OCI-LY1 (cell line): ENCODE measurements around the gene KLF7.

ENCODE experiments used
- EZH2 ChIP-seq: fragments of 200-600 bp; sonication (generic), shearing (Covaris generic); IDR thresholded peaks from 2 replicates; pipeline ENCODE4 v1.8.0; 2017; ENCODE audit warnings: borderline replicate concordance, mixed run types, mild to moderate bottlenecking, antibody characterized with exemption, low read length, moderate library complexity, mixed read lengths
- TF ChIP-seq, protein P1 (sequence below): fragments of 200-600 bp; sonication (generic), shearing (Covaris generic); IDR thresholded peaks from 2 replicates; pipeline ENCODE4 v1.5.1; 2017; ENCODE audit warnings: mild to moderate bottlenecking, antibody characterized with exemption, low read length, moderate library complexity, mixed read lengths

DNA sequence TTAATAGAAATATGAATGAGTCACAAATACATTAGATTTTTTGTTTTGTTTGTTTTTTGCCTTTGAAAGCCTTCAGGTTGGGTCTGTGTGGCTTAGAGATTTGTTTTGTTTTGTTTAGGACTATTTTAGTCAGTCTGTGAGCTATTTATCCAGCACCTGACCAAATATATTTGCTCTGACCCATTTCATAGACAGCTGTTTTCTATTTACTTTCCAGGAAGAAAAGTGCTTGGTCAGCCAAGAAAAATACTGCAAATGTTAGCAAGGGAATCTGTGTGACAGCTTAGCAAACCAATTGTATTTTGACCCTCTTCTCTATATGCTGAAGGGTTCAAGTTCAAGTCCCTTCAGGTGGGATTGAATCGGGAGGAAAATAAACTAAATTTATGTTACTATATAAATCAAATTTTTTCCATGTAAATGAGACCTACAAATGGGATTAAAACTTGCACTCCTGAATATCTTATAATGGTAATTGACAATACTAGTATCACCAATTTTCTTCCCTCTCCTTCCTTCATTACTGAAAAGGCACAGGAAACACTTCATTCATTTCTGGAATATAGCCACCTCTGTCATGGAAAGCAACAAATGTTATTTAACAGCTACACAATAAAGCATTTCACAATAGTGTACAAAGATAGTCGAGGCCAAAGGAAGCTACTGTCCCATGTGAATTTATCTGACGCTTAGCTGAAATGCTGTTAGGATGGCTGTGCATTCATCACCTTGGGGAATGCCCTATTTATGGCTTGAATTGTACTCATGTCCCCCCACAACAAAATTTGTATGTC is 23.1 kb upstream of the KLF7 start:
- TF ChIP-seq, protein P1, sequence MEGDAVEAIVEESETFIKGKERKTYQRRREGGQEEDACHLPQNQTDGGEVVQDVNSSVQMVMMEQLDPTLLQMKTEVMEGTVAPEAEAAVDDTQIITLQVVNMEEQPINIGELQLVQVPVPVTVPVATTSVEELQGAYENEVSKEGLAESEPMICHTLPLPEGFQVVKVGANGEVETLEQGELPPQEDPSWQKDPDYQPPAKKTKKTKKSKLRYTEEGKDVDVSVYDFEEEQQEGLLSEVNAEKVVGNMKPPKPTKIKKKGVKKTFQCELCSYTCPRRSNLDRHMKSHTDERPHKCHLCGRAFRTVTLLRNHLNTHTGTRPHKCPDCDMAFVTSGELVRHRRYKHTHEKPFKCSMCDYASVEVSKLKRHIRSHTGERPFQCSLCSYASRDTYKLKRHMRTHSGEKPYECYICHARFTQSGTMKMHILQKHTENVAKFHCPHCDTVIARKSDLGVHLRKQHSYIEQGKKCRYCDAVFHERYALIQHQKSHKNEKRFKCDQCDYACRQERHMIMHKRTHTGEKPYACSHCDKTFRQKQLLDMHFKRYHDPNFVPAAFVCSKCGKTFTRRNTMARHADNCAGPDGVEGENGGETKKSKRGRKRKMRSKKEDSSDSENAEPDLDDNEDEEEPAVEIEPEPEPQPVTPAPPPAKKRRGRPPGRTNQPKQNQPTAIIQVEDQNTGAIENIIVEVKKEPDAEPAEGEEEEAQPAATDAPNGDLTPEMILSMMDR: no peak
- TF ChIP-seq EZH2: no peak
